GM18870 (cell line): ENCODE data around the gene CACNA1H.

Experiments used
- ATAC-seq: cut with Tn5 transposase; IDR thresholded peaks from one replicate; pipeline ENCODE4 v1.9.1; 2021; ENCODE audit warnings: moderate library complexity; ENCODE audit not compliant: unreplicated experiment

The CACNA1H gene

GRCh38 chr16:1206326-1206725, 53.4 kb downstream of the CACNA1H start:
- ATAC-seq = no peak

- no peak for ATAC-seq
Observed at GRCh38 chr16:1206786-1207185, 53.9 kb downstream of the CACNA1H start.

GRCh38 chr16:1208239-1208830, 55.4 kb downstream of the CACNA1H start:
- no peak for ATAC-seq

GRCh38 chr16:1209081-1209480, 56.2 kb downstream of the CACNA1H start:
- no peak for ATAC-seq

GRCh38 chr16:1210461-1210860, 57.6 kb downstream of the CACNA1H start:
- ATAC-seq = no peak

GRCh38 chr16:1211451-1212268, 58.8 kb downstream of the CACNA1H start:
- no peak for ATAC-seq

GRCh38 chr16:1212616-1213194, 59.8 kb downstream of the CACNA1H start:
- ATAC-seq = no peak

GRCh38 chr16:1213231-1213630, 60.3 kb downstream of the CACNA1H start:
- ATAC-seq = no peak

GRCh38 chr16:1213796-1214372, 61.0 kb downstream of the CACNA1H start:
- ATAC-seq = no peak

- no peak for ATAC-seq
Observed at GRCh38 chr16:1214719-1215118, 61.8 kb downstream of the CACNA1H start.

GRCh38 chr16:1215574-1216295, 62.8 kb downstream of the CACNA1H start:
- ATAC-seq = no peak

- ATAC-seq = no peak
Observed at GRCh38 chr16:1216296-1216619, 63.4 kb downstream of the CACNA1H start.

GRCh38 chr16:1216681-1217400, 63.9 kb downstream of the CACNA1H start:
- ATAC-seq = no peak

GRCh38 chr16:1217526-1217925, 64.6 kb downstream of the CACNA1H start:
- no peak for ATAC-seq

- no peak for ATAC-seq
Observed at GRCh38 chr16:1218061-1218929, 65.4 kb downstream of the CACNA1H start.

GRCh38 chr16:1218930-1219611, 66.2 kb downstream of the CACNA1H start:
- ATAC-seq = no peak

GRCh38 chr16:1220098-1220728, 67.3 kb downstream of the CACNA1H start:
- no peak for ATAC-seq

- no peak for ATAC-seq
Observed at GRCh38 chr16:1220841-1221627, 68.1 kb downstream of the CACNA1H start.
